Heart left ventricle (tissue), 16 donors: ENCODE data around the gene UGGT1. TPM values are rescaled to one million over a fixed set of nuclear protein-coding genes. Genes with fewer than 3 reads are reported as not detected.

Experiments
- ATAC-seq, 4 donors: fragments of 200-7000 bp; cut with Tn5 transposase; one replicate each; pipeline ENCODE4 v1.9.1; 2020 to 2022; ENCODE audit warnings: moderate library complexity in 4 of 4, mild to moderate bottlenecking in 3 of 4, moderate number of reproducible peaks in 1 of 4
- DNase-seq, 5 donors: peaks; one replicate each; pipeline ENCODE4 v3.0.0-alpha.2; 2020
- H3K27ac ChIP-seq, 12 donors: fragments of 200-600 bp; sonication (generic) in 4 of 12; one replicate each; pipeline versions ENCODE4 v1.5.0 to v1.8.0; 2016 to 2022; ENCODE audit warnings: mild to moderate bottlenecking in 2 of 12
- H3K27me3 ChIP-seq, 9 donors: fragments of 200-600 bp; sonication (generic) in 2 of 9; one replicate each; pipeline versions ENCODE4 v1.5.1 to v1.8.0; 2016 to 2022; ENCODE audit warnings: mild to moderate bottlenecking in 3 of 9
- H3K36me3 ChIP-seq, 9 donors: fragments of 200-600 bp; sonication (generic) in 2 of 9; one replicate each; pipeline versions ENCODE4 v1.5.0 to v1.8.0; 2018 to 2022; ENCODE audit warnings: mild to moderate bottlenecking in 2 of 9
- H3K4me1 ChIP-seq, 12 donors: fragments of 200-600 bp; sonication (generic) in 4 of 12; one replicate each; pipeline versions ENCODE4 v1.5.0 to v1.8.0; 2016 to 2022; ENCODE audit warnings: mild to moderate bottlenecking in 3 of 12
- H3K4me3 ChIP-seq, 12 donors: fragments of 200-600 bp; sonication (generic) in 4 of 12; one replicate each; pipeline versions ENCODE4 v1.5.0 to v1.8.0; 2017 to 2022; ENCODE audit warnings: mild to moderate bottlenecking in 9 of 12, moderate library complexity in 4 of 12
- H3K9me3 ChIP-seq, 12 donors: fragments of 200-600 bp; sonication (generic) in 4 of 12; one replicate each; pipeline versions ENCODE4 v1.5.0 to v1.8.0; 2016 to 2022; ENCODE audit warnings: mild to moderate bottlenecking in 1 of 12
- CTCF ChIP-seq, 12 donors: fragments of 200-600 bp; sonication (generic) in 4 of 12; IDR thresholded peaks; one replicate each; pipeline versions ENCODE4 v1.5.0 to v1.8.0; 2018 to 2022; ENCODE audit warnings: antibody characterized with exemption in 12 of 12, mild to moderate bottlenecking in 5 of 12
- POLR2A ChIP-seq, 2 donors: fragments of 450-650 bp; IDR thresholded peaks; one replicate each; pipeline ENCODE4 v1.6.1; 2017; ENCODE audit warnings: antibody characterized with exemption in 2 of 2, mild to moderate bottlenecking in 2 of 2, moderate library complexity in 2 of 2
- WGBS, 4 donors: extraction: QIAGEN DNeasy Blood & Tissue Kit in 2 of 4; methylation state at CpG; one replicate each; pipeline versions ENCODE4 v1.1.5 to v1.1.7; 2013 to 2018; 5-methylcytosine and 5-hydroxymethylcytosine counted together
- intact Hi-C, 10 donors: fragments of 100-400 bp; cut with DNase I; formaldehyde crosslinking; loops; one replicate each; pipeline versions ENCODE4 v1.11.1 to v1.14.2; 2022
- polyA plus RNA-seq, 2 donors: library from polyadenylated mRNA; stranded (reverse); fragments of 200-250 nt; gene quantifications; one replicate each; pipeline ENCODE4 v1.2.3, GENCODE V29; 2013
- total RNA-seq, 9 donors: library from RNA; depleted of rRNA in 2 of 9; stranded (reverse); fragments of >200 nt in 2 of 9; fragmentation: NEBNext Ultra II Directional in 3 of 9; extraction: Animal tissue kit (Norgen Biotek cat#: 25700) in 3 of 9; gene quantifications; one replicate each; pipeline versions ENCODE4 v1.1.0 to v1.2.4, GENCODE V29; 2016 to 2023
- donor health status: ischemic (EF 13 %, LVEDD 7.1; RV severe dilation, severe dysfunction).
- donor health status: healthy with polysubstance abuse.
- donor health status: DM: no; HTN: yes; CAD: no.
- donor health status: DM: no; HTN: no; CAD: no.
- donor health status: ischemic (EF 25% LVEDD 6.9; RV normal size, moderate dysfunction).
- donor health status: ischemic (EF 25% LVEDD 5.7; RV mildly dilated, moderate dysfunction).
- donor health status: healthy.
- donor health status: DM: yes; HTN: yes; CAD: no.
- donor health status: ischemic (EF 35%, LVEDD 5.7; RV mildly dilated, moderate dysfunction).
- donor health status: nonischemic (EF 11% LVEDD 7.7; RV severe dilation, severe dysfunction).
- donor health status: DM: yes; HTN: yes; CAD: no.
- donor health status: PGD.
- donor health status: ischemic (EF 29% LVEDD 5.4; RV normal size, mild dysfunction).
- donor health status: nonischemic (EF 23%, LVEDD 6.1; RV moderate dilation, normal function).

UGGT1 gene
- total and polyA plus RNA-seq, 11 donors = 5.8 to 77.4 (median 32.0) TPM

- ATAC-seq = no peak
These were observed 54.7 kb downstream of the UGGT1 start for GRCh38 chr2:128145651-128146050.

GRCh38 chr2:128153786-128154185 lies 62.8 kb downstream of the UGGT1 start:
- intact Hi-C loops = no loop called here
- peaks cover 0 to 21% (median 3%) of the 10 kb centered on the region in 12 donors for H3K4me1 ChIP-seq
- 59 to 61% (median 60%) methylated on average over 3 of the region's 3 CpGs for WGBS, 4 donors
- TF ChIP-seq POLR2A (IDR thresholded peaks at IDR 0.05) (no peak), CTCF (IDR thresholded peaks at IDR 0.05) (no peak)
- no peaks in the 10 kb centered on the region for H3K9me3 ChIP-seq
- peak overlapping the region in 9 of 12 donors; percentile 25 to 75 (median 56) for H3K27ac ChIP-seq
- no peak overlapping the region for H3K4me3 ChIP-seq
- peak in 3 of 4 donors; percentile 42 to 66 (median 51) for ATAC-seq
- no peak for DNase-seq
- peaks cover 0 to 96% (median 77%) of the 10 kb centered on the region in 9 donors for H3K36me3 ChIP-seq
- H3K27me3 ChIP-seq = no peaks in the 10 kb centered on the region

More at GRCh38 chr2:128145651-128146050, 54.7 kb downstream of the UGGT1 start:
- 86 to 91% (median 88%) methylated on average over 3 of the region's 3 CpGs for WGBS, 4 donors
- TF ChIP-seq CTCF (IDR thresholded peaks at IDR 0.05) (no peak), POLR2A (IDR thresholded peaks at IDR 0.05) (no peak)
- peaks cover 0 to 94% (median 84%) of the 10 kb centered on the region in 9 donors for H3K36me3 ChIP-seq
- H3K9me3 ChIP-seq = no peaks in the 10 kb centered on the region
- intact Hi-C loops = no loop called here
- no peaks in the 10 kb centered on the region for H3K27me3 ChIP-seq
- H3K4me3 ChIP-seq = no peak overlapping the region
- no peak overlapping the region for H3K27ac ChIP-seq
- DNase-seq = no peak
- H3K4me1 ChIP-seq = peaks cover 0 to 5% (median 0%) of the 10 kb centered on the region in 12 donors

- H3K9me3 ChIP-seq = no peaks in the 10 kb centered on the region
- intact Hi-C loops = no loop called here
- peaks cover 0 to 21% (median 3%) of the 10 kb centered on the region in 12 donors for H3K4me1 ChIP-seq
- no peak overlapping the region for H3K4me3 ChIP-seq
- peak in 4 of 5 donors; percentile 66 to 83 (median 72) for DNase-seq
- H3K36me3 ChIP-seq = peaks cover 0 to 95% (median 75%) of the 10 kb centered on the region in 9 donors
- H3K27ac ChIP-seq = peak overlapping the region in 8 of 12 donors; percentile 25 to 75 (median 58)
- no peak for TF ChIP-seq CTCF (IDR thresholded peaks at IDR 0.05)
- no peak for TF ChIP-seq POLR2A (IDR thresholded peaks at IDR 0.05)
- H3K27me3 ChIP-seq = no peaks in the 10 kb centered on the region
- ATAC-seq = peak; percentile 91 to 94 (median 92)
- WGBS, 4 donors = 65 to 74% (median 71%) methylated on average over 4 of the region's 4 CpGs
These were observed 63.2 kb downstream of the UGGT1 start for GRCh38 chr2:128154225-128154624.

- ATAC-seq (peak in 3 of 4 donors; percentile 26 to 41 (median 39)), DNase-seq (no peak)
- Histone ChIP-seq H3K27me3 (no peaks in the 10 kb centered on the region), H3K4me1 (peaks cover 0 to 16% (median 3%) of the 10 kb centered on the region in 12 donors), H3K36me3 (peaks cover 0 to 99% (median 86%) of the 10 kb centered on the region in 9 donors), H3K9me3 (no peaks in the 10 kb centered on the region), H3K4me3 (no peak overlapping the region), H3K27ac (peak overlapping the region in 5 of 12 donors; percentile 15 to 54 (median 19))
- TF ChIP-seq POLR2A (IDR thresholded peaks at IDR 0.05) (no peak), CTCF (IDR thresholded peaks at IDR 0.05) (no peak)
- 51 to 63% (median 57%) methylated on average over 9 of the region's 9 CpGs for WGBS, 4 donors
- intact Hi-C loops = no loop called here
These were observed 65.0 kb downstream of the UGGT1 start for GRCh38 chr2:128155970-128156369.
